ENCODE data around the gene DERL3.
"Not testable (repeated sequence)": the region's sequence is repeated elsewhere in the genome, so short reads cannot be mapped to it uniquely, and the experiment has no call there.

Gene DERL3

DNA sequence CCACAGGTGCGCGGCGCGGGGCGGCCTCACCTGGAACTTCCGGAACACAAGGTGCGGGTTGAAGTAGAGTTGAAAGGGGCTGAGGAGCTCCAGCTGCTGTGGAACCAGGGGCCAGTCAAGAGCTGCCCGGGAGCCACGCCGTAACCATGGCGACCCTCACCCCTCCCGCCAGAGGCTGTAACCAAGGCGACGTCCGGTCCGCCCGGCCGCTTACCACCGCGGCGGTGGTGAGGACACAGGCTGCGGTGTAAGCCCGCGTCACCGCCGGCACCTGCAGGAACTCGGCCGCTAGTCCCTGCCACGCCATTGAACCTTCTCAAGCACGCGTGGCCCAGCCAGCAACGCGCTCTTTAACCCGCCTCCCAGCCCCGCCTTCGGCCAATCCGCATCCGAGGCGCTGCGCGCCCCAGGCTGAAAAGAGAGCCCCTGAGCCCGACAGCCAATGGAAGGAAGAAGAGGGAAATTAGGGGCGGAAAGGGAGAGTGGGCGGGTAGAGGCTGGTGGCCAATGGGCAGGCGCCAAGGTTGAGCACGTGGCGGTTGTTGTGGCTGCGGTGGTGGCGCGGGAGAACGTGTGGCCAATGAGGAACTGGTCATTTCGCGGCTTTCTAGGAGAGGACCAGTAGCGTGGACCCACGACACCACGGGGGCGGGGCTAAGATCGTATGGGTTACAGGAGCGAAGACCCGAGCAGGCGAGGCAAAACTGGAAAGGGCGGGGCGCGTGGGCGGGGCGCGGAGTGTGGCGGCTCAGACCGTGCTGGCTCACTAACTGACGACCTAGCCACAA, at the start of gene DERL3:
DERL3 (minus strand) TSS at position 326 of the 788 bp plus-strand sequence; CDS start at position 307, 19 bp downstream.
- TF ChIP-seq ZNF274 (IDR thresholded peaks at IDR 0.05; ENCODE audit: low read depth, low read length), result no peak
- H3K4me3 ChIP-seq (ENCODE audit: low read length), result peak within 1 kb of the TSS; percentile 57; the same call in 1 of the 2 replicates

DNA sequence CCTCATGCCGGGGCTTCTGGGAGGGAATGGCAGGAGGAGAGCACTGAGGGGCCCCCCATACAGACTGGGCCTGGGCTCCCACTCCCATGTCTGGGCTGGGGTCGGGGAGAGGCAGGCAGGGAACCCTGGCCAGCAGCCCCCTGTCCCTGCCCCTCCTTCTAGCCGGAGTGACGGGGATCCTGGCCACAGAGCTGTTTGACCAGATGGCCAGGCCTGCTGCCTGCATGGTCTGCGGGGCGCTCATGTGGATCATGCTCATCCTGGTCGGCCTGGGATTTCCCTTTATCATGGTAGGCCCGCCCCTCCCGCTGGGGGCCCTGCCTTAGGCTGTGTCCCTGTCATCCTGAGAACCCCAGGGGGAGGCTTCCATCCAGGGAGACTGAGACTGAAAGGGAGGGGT, 45.3 kb upstream of the DERL3 start:
- H3K4me3 ChIP-seq (ENCODE audit: low read length), result no peak overlapping the region
- TF ChIP-seq ZNF274 (IDR thresholded peaks at IDR 0.05; ENCODE audit: low read depth, low read length), result no peak

DNA sequence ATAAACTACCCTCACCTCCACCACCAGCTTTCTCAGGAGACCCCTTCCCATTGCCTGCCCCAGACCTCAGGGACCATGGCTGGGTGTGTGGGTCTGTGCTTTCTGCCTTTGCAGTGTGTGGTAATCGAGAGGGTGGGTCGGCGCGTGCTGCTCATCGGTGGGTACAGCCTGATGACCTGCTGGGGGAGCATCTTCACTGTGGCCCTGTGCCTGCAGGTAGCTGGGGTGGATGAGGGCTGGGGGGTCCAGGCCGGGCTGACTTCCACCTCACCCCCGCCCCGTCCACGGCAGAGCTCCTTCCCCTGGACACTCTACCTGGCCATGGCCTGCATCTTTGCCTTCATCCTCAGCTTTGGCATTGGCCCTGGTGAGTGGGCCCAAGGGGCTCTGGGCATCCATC, 44.9 kb upstream of the DERL3 start:
- no peak overlapping the region for H3K4me3 ChIP-seq (ENCODE audit: low read length)
- no peak for TF ChIP-seq ZNF274 (IDR thresholded peaks at IDR 0.05; ENCODE audit: low read depth, low read length)

DNA sequence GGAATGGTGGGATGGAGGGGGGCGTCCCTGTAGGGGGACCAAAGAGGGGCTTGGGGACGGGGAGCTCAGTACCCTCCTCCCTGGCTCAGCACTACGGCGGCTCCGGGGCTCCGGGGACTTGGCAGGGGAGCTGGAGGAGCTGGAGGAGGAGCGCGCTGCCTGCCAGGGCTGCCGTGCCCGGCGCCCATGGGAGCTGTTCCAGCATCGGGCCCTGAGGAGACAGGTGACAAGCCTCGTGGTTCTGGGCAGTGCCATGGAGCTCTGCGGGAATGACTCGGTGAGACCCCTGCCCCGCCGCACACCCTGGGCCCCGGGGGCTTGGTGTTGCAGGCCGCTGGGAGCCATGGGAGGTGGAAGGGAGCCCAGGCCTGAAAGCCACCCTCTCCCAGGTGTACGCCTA, 43.6 kb upstream of the DERL3 start:
- H3K4me3 ChIP-seq (ENCODE audit: low read length), result no peak overlapping the region
- no peak for TF ChIP-seq ZNF274 (IDR thresholded peaks at IDR 0.05; ENCODE audit: low read depth, low read length)

DNA sequence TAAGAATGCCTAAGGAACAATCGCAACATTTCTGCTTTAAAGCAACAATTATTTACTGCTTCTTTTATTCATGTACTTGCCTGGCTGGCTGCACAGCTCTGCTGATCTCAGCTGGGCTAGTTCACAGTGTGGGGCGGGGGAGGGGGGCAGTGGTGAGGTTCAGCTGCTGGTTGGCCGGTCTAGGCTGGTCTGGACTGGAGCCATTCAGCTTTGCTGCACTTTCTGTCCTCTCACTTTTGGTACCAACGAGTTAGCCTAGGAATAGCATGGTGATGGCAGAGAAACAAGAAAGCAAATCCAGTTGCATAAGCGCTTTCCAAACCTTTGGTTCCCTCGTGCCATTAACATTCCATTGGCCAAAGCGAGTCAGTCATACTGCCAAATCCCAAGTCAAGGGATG, 39.4 kb upstream of the DERL3 start:
- no peak overlapping the region for H3K4me3 ChIP-seq (ENCODE audit: low read length)
- TF ChIP-seq ZNF274 (IDR thresholded peaks at IDR 0.05; ENCODE audit: low read depth, low read length), result no peak

DNA sequence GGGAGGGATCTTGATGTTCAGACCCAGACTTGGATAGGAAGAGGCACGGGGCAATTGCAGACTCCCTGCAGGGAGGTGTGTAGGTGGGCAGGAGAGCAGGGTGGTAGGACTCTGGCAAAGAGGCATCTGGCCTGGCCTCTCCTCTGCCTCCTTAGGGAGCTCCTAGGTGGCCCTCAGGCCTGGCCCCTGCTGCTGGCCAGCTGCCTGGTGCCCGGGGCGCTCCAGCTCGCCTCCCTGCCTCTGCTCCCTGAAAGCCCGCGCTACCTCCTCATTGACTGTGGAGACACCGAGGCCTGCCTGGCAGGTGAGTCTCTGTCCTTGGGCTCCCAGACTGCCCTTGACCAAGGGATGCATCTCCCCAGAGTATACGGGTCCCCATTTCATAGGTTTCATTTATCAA, 38.8 kb upstream of the DERL3 start:
- no peak for TF ChIP-seq ZNF274 (IDR thresholded peaks at IDR 0.05; ENCODE audit: low read depth, low read length)

DNA sequence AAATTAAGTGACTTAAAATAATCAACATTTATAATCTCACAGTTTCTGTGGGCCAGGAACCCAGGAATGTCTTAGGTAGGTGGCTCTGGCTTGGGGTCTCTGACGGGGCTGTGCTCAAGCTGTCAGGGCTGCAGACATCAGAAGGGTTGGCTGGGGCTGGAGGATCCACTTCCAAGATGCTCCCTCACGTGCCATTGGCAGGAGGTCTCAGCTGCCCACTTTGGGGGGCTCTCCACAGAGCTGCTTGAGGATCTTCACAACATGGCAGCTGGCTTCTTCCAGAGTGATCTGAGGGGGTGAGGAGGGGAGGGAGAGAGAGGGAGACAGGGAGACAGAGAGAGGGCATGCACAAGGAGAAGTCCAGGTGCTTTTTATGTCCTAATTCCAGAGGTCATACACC, 37.0 kb upstream of the DERL3 start:
- TF ChIP-seq ZNF274 (IDR thresholded peaks at IDR 0.05; ENCODE audit: low read depth, low read length), result no peak
- H3K4me3 ChIP-seq (ENCODE audit: low read length), result no peak overlapping the region

More for the DNA sequence above, 38.8 kb upstream of the DERL3 start:
- no peak overlapping the region for H3K4me3 ChIP-seq (ENCODE audit: low read length)

DNA sequence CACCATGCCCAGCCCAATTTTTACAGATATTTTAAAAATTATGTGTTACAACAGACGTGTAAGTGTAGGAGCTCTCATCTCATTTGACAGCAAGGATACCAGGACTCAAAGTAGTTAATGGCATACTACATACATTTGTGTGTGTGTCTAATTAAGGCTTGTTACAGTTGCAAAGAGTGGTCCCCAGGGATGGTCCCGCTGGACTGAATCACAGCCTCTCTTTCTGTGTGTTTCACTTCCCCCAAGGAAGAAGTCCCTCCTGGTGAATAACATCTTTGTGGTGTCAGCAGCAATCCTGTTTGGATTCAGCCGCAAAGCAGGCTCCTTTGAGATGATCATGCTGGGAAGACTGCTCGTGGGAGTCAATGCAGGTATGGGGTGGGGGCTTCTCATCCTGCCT, 36.1 kb upstream of the DERL3 start:
- no peak for TF ChIP-seq ZNF274 (IDR thresholded peaks at IDR 0.05; ENCODE audit: low read depth, low read length)
- no peak overlapping the region for H3K4me3 ChIP-seq (ENCODE audit: low read length)

DNA sequence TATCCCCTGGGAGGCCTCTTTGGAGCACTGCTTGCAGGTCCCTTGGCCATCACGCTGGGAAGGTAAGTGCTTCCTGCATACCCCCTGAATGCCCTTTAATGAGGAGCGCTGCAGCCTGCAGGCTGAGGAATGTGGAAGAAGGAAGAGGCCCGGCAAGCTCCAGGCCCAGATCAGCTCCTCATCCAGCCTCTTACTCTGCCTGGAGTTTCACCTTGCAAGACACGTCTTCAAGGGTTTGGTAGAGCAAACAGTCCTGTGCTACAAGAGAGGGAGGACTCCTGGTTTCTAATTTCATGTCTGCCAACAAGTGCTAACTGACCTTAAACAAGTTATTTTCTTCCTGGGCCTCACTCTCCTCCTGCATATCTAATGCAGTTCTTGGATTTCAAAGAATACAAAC, 29.8 kb upstream of the DERL3 start:
- no peak for TF ChIP-seq ZNF274 (IDR thresholded peaks at IDR 0.05; ENCODE audit: low read depth, low read length)

DNA sequence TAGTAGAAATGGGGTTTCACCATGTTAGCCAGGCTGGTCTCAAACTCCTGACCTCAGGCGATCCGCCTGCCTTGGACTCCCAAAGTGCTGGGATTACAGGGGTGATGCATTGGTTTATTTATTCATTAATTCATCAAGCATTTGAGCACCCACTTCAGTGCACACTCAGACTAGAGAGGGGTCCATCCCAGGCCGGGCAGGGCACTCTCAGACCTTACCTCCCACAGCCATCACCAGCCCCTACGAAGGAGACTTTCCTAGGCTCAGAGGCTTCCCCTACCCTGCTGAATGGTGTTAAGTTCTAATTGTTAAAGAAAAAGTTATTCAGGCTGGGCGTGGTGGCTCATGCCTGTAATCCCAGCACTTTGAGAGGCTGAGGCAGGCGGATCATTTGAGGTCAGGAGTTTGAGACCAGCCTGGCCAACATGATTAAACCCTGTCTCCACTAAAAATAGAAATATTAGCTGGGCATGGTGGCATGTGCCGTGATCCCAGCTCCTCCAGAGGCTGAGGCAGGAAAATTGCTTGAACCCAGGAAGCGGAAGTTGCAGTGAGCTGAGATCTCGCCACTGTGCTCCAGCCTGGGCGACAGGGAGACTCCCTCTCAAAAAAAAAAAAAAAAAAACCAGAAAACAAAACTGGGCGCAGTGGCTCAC, 25.8 kb upstream of the DERL3 start:
- not testable (repeated sequence) for H3K4me3 ChIP-seq (ENCODE audit: low read length)

More for the DNA sequence above, 29.8 kb upstream of the DERL3 start:
- no peak overlapping the region for H3K4me3 ChIP-seq (ENCODE audit: low read length)

DNA sequence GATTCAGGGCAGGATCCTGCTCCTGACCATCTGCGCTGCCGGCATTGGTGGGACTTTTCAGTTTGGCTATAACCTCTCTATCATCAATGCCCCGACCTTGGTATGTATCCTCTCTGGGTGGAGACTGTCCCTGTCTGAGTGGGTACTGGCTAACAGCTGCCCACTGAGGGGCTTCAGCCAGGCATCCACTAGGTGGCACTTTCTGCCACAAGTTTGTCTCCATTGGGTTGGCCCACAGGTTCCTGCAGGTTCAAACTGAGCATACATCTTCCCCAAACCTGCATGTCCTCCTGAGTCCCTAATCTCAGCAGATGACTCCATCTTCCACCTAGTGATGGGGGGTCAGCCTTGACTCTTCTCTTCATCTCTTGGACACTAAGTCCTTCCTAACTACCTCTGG, 23.3 kb upstream of the DERL3 start:
- no peak for TF ChIP-seq ZNF274 (IDR thresholded peaks at IDR 0.05; ENCODE audit: low read depth, low read length)
- no peak overlapping the region for H3K4me3 ChIP-seq (ENCODE audit: low read length)

DNA sequence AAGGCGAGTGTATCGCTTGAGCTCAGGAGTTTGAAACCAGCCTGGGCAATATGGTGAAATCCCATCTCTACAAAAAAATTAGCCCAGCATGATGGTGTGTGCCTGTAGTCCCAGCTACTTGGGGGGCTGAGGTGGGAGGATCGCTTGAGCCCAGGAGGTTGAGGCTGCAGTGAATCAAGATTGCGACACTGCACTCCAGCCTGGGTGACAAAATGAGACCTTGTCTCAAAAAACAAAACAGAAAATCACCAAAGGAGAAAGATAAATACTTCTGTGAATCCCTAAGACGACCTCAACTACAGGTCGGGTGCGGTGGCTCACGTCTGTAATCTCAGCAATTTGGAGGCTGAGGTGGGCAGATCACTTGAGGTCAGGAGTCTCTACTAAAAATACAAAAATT, 21.4 kb upstream of the DERL3 start:
- H3K4me3 ChIP-seq (ENCODE audit: low read length), result not testable (repeated sequence)

DNA sequence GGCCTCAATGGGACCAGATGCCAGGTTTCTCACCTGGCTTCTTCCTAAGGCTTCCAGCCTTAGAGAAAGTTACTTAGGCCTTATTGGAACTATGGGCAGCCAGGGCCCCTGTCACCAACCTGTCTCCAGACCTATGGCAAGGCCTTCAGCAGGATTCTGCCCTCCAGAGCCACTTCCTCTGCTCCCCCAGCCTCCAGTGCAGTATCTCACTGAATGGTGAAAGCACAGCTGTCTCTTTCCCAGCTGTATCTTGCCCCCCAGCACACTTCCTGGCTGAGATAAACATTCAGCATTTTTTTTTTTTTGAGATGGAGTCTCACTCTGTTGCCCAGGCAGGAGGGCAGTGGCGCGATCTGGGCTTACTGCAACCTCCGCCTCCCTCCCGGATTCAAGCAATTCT, 20.4 kb upstream of the DERL3 start:
- TF ChIP-seq ZNF274 (IDR thresholded peaks at IDR 0.05; ENCODE audit: low read depth, low read length), result no peak
- no peak overlapping the region for H3K4me3 ChIP-seq (ENCODE audit: low read length)

DNA sequence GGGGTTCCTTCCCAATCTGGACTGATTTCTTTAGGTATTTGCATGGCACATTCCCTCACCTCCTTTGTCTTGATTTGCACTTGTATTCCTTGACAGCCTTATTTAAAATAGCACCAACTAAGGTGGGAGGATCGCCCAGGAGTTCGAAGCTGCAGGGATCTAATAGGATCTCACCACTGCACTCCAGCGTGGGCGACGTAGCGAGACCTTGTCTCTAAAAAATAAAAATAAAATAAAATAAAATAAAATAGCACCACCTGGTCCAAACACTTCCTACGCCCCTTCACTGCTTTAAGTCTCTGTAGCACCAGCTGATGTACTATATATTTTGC, 19.6 kb upstream of the DERL3 start:
- TF ChIP-seq ZNF274 (IDR thresholded peaks at IDR 0.05; ENCODE audit: low read depth, low read length), result no peak
- peak overlapping the region; percentile 75; the same call in 1 of the 2 replicates for H3K4me3 ChIP-seq (ENCODE audit: low read length)

DNA sequence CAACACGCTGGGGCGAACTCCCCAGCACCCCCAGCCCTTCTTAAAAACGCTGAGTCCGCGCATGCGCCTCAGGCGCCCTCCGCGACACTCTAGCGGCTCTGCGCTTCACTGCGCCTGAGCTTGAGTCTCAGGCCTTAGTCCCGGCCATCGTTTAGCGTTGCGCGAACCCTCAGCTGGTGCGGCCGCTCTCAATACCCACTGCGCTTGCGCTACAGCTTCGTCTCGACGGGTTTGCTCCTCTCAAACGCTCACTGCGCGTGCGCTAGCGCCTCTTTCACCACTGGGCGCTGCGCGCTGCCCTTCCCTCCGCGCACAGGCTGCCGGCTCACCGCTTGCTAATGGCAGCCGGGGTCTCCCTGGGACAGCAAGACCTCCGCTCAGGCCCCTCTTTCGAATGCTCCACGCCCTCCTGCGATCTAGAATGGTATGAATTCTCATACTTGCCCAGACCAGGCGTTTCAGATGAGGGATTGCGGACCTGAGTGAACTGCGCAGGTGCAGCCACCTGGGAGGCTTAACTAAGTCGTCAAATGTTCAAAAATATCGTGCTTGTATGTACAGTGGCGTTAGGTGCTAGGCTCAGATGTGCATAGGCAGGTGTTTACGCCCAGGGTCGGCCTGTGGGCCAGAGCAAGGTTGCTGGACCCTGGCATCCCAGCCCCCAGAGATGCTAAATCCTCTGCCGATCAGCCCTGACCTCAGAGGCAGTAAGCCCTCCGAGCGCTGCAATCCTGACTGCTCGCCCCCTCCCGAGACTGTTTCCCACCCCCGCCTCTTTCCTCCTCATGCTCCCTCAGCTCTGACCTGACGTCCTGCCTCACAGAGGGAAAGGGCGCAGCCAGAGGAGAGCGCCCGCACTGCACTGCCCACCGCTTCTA, 19.0 kb upstream of the DERL3 start, which contains the start of gene SLC2A11:
SLC2A11 (plus strand) TSS at position 270 of the 878 bp plus-strand sequence; CDS start at position 395, 125 bp downstream.
- no peak for TF ChIP-seq ZNF274 (IDR thresholded peaks at IDR 0.05; ENCODE audit: low read depth, low read length)
- peak within 1 kb of the TSS; percentile 75 for H3K4me3 ChIP-seq (ENCODE audit: low read length)
